NB4 (cell line): Measurements from ENCODE around the gene DUSP11.

ENCODE experiments used
- MYC ChIP-seq: IDR thresholded peaks from 2 replicates; pipeline ENCODE4 v1.6.1; 2011; ENCODE audit warnings: low read depth, low read length
- POLR2A ChIP-seq: IDR thresholded peaks from 2 replicates; pipeline ENCODE4 v1.6.1; 2011; ENCODE audit warnings: mild to moderate bottlenecking; ENCODE audit not compliant: insufficient read length; ENCODE audit errors: extremely low read depth
- TF ChIP-seq, protein P1 (sequence below): IDR thresholded peaks from one replicate; pipeline ENCODE4 v1.5.1; 2012; ENCODE audit warnings: low read depth, low read length
- TF ChIP-seq, protein P2 (sequence below): IDR thresholded peaks from 2 replicates; pipeline ENCODE4 v1.6.1; 2011; ENCODE audit warnings: low read depth, low read length

- TF ChIP-seq, protein P1, sequence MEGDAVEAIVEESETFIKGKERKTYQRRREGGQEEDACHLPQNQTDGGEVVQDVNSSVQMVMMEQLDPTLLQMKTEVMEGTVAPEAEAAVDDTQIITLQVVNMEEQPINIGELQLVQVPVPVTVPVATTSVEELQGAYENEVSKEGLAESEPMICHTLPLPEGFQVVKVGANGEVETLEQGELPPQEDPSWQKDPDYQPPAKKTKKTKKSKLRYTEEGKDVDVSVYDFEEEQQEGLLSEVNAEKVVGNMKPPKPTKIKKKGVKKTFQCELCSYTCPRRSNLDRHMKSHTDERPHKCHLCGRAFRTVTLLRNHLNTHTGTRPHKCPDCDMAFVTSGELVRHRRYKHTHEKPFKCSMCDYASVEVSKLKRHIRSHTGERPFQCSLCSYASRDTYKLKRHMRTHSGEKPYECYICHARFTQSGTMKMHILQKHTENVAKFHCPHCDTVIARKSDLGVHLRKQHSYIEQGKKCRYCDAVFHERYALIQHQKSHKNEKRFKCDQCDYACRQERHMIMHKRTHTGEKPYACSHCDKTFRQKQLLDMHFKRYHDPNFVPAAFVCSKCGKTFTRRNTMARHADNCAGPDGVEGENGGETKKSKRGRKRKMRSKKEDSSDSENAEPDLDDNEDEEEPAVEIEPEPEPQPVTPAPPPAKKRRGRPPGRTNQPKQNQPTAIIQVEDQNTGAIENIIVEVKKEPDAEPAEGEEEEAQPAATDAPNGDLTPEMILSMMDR: no peak
- TF ChIP-seq POLR2A: no peak
- TF ChIP-seq, protein P2, sequence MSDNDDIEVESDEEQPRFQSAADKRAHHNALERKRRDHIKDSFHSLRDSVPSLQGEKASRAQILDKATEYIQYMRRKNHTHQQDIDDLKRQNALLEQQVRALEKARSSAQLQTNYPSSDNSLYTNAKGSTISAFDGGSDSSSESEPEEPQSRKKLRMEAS: no peak
- TF ChIP-seq MYC: no peak
Measured at GRCh38 chr2:73740767-73741166, 39.1 kb downstream of the DUSP11 start.
